Measurements from ENCODE around the gene C1orf94.

DNA sequence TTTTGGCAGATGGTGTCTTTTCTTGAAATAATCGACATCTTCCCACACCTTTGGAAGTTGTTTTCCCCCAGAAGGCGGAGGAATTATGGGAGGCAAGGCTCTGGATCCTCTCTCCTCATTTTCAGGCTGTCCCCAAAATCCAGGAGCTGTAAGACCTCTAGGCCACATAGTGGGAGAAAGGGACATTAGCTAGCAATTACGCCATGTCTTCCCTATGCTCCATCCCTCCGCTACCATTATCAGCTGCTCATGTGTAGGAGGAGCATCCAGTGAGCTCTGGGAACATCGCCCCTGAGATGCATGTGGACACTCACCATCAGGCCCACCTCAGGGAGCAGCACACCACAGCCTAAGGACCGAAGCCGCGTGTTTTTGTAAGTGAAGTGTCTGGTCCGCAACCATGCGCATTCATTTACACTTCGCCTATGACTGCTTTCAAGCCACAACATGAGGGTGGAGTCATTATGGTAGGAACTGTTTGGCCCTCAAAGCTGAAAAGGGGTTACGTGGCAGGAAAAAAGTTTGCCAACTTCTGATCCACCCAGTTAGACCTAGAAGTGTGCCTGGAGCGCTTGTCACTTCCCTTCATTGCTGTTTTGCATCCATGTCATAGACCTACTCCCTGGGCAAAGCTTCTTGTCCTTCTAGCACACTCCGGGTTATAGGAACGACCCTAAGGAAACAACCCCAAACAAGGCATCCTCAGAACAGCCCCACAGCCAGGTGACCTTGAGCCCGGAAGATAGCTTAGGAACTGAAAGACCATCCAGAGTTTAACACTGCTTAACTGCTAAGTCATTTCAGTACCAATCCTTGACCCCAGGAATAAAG, 85.5 kb downstream of the C1orf94 start:
- TF ChIP-seq, protein P1, sequence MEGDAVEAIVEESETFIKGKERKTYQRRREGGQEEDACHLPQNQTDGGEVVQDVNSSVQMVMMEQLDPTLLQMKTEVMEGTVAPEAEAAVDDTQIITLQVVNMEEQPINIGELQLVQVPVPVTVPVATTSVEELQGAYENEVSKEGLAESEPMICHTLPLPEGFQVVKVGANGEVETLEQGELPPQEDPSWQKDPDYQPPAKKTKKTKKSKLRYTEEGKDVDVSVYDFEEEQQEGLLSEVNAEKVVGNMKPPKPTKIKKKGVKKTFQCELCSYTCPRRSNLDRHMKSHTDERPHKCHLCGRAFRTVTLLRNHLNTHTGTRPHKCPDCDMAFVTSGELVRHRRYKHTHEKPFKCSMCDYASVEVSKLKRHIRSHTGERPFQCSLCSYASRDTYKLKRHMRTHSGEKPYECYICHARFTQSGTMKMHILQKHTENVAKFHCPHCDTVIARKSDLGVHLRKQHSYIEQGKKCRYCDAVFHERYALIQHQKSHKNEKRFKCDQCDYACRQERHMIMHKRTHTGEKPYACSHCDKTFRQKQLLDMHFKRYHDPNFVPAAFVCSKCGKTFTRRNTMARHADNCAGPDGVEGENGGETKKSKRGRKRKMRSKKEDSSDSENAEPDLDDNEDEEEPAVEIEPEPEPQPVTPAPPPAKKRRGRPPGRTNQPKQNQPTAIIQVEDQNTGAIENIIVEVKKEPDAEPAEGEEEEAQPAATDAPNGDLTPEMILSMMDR (IDR thresholded peaks at IDR 0.05) = no peak
- TF ChIP-seq SIN3A (IDR thresholded peaks at IDR 0.05; ENCODE audit: borderline replicate concordance, insufficient read depth, low read depth, low read length) = no peak
